IMR-90 (cell line): Measurements from ENCODE around the gene BSDC1. TPM values are rescaled to one million over a fixed set of nuclear protein-coding genes. Genes with fewer than 3 reads are reported as not detected.

ENCODE experiments used
- ATAC-seq: fragments of 200-7000 bp; cut with Tn5 transposase; 2 replicates; pipeline ENCODE4 v1.9.1; 2020; ENCODE audit warnings: low read depth, mild to moderate bottlenecking, moderate library complexity
- BruUV-seq: library from RNA; stranded (reverse); fragments of 400-500 nt; replicated peaks from 2 replicates; lab custom pipeline; 2021; lab: Mats Ljungman, UMichigan
- CTCF ChIA-PET: fragments of 300-600 bp; formaldehyde crosslinking; extraction: SDS; loops from one replicate; lab custom pipeline; 2021; ENCODE audit warnings: antibody characterized with exemption; lab: Yijun Ruan, JAX
- POLR2A ChIA-PET: fragments of 300-600 bp; sonication (Branson Sonifier 250); formaldehyde crosslinking; loops from one replicate; lab custom pipeline; 2022; ENCODE audit warnings: antibody characterized with exemption; ENCODE audit not compliant: unreplicated experiment; lab: Charles Lee
- DNase-seq: peaks from one replicate; pipeline ENCODE4 v3.0.0; 2013
- H2AFZ ChIP-seq: replicated peaks from 2 replicates; pipeline ENCODE3; 2013; ENCODE audit warnings: low read length, mild to moderate bottlenecking; ENCODE audit not compliant: poor library complexity
- H2AK5ac ChIP-seq: 2 replicates; pipeline ENCODE4 v1.6.1; 2013; ENCODE audit warnings: low read depth, low read length, inconsistent platforms
- H2AK9ac ChIP-seq: replicated peaks from 2 replicates; pipeline ENCODE3; 2013; ENCODE audit warnings: mild to moderate bottlenecking, low read depth, low read length, moderate library complexity; ENCODE audit not compliant: poor library complexity
- H2BK120ac ChIP-seq: 2 replicates; pipeline ENCODE4 v1.6.1; 2013; ENCODE audit warnings: low read depth, low read length, inconsistent platforms
- H2BK15ac ChIP-seq: 3 replicates; pipeline ENCODE4 v1.6.1; 2013; ENCODE audit warnings: low read depth, low read length, inconsistent platforms
- H2BK20ac ChIP-seq: 2 replicates; pipeline ENCODE4 v1.6.1; 2013; ENCODE audit warnings: low read depth, mild to moderate bottlenecking, inconsistent platforms, low read length, moderate library complexity
- H2BK5ac ChIP-seq: 2 replicates; pipeline ENCODE4 v1.6.1; 2013; ENCODE audit warnings: mild to moderate bottlenecking, low read depth, low read length, inconsistent platforms; ENCODE audit not compliant: poor library complexity, severe bottlenecking
- H3K14ac ChIP-seq: replicated peaks from 2 replicates; pipeline ENCODE4 v1.6.1; 2013; ENCODE audit warnings: low read depth, low read length, inconsistent platforms
- H3K18ac ChIP-seq: 2 replicates; pipeline ENCODE4 v1.6.1; 2013; ENCODE audit warnings: low read depth, low read length, control low read depth
- H3K23ac ChIP-seq: 2 replicates; pipeline ENCODE4 v1.6.1; 2013; ENCODE audit warnings: low read depth, low read length, inconsistent platforms
- H3K27ac ChIP-seq: 2 replicates; pipeline ENCODE4 v1.5.1; 2013; ENCODE audit warnings: mild to moderate bottlenecking, control low read depth, low read length; ENCODE audit not compliant: insufficient read depth
- H3K27me3 ChIP-seq: 2 replicates; pipeline ENCODE4 v1.6.1; 2013; ENCODE audit warnings: low read length; ENCODE audit not compliant: control insufficient read depth, insufficient read depth
- H3K36me3 ChIP-seq: 2 replicates; pipeline ENCODE4 v1.6.1; 2013; ENCODE audit warnings: low read length, mixed read lengths; ENCODE audit not compliant: control insufficient read depth, insufficient read depth
- H3K4ac ChIP-seq: 2 replicates; pipeline ENCODE4 v1.6.1; 2013; ENCODE audit warnings: low read depth, low read length, inconsistent platforms
- H3K4me1 ChIP-seq: 2 replicates; pipeline ENCODE4 v1.6.1; 2013; ENCODE audit warnings: low read length, mixed read lengths; ENCODE audit not compliant: control insufficient read depth, insufficient read depth
- H3K4me2 ChIP-seq: 2 replicates; pipeline ENCODE4 v1.6.1; 2013; ENCODE audit warnings: low read depth, mild to moderate bottlenecking, control low read depth, low read length, moderate library complexity
- H3K4me3 ChIP-seq: 2 replicates; pipeline ENCODE4 v1.5.1; 2013; ENCODE audit warnings: low read depth, mild to moderate bottlenecking, control low read depth, low read length, moderate library complexity; ENCODE audit not compliant: insufficient read depth
- H3K56ac ChIP-seq: 2 replicates; pipeline ENCODE4 v1.6.1; 2013; ENCODE audit warnings: low read length, inconsistent platforms; ENCODE audit not compliant: insufficient read depth; ENCODE audit errors: extremely low read depth
- H3K79me1 ChIP-seq, 2 experiments: 2 replicates each; pipeline ENCODE4 v1.6.1; 2013; ENCODE audit warnings: low read length in 2 of 2, inconsistent platforms in 1 of 2, low read depth in 1 of 2
- H3K9ac ChIP-seq: 2 replicates; pipeline ENCODE4 v1.6.1; 2013; ENCODE audit warnings: low read depth, low read length, control low read depth
- H3K9me1 ChIP-seq: 2 replicates; pipeline ENCODE4 v1.6.1; 2013; ENCODE audit warnings: low read length, inconsistent platforms; ENCODE audit not compliant: insufficient read depth
- H3K9me3 ChIP-seq: 2 replicates; pipeline ENCODE4 v1.6.1; 2013; ENCODE audit warnings: low read length; ENCODE audit not compliant: control insufficient read depth, insufficient read depth
- H4K20me1 ChIP-seq: 2 replicates; pipeline ENCODE4 v1.6.1; 2013; ENCODE audit warnings: low read length, inconsistent platforms; ENCODE audit not compliant: insufficient read depth
- H4K5ac ChIP-seq: 2 replicates; pipeline ENCODE4 v1.6.1; 2013; ENCODE audit warnings: mild to moderate bottlenecking, low read depth, low read length, control low read depth
- H4K8ac ChIP-seq, 2 experiments: 2 replicates each; pipeline ENCODE4 v1.6.1; 2013; ENCODE audit warnings: low read depth in 2 of 2, low read length in 2 of 2, control low read depth in 1 of 2, inconsistent platforms in 1 of 2
- H4K91ac ChIP-seq: 2 replicates; pipeline ENCODE4 v1.6.1; 2013; ENCODE audit warnings: low read depth, low read length, inconsistent platforms; ENCODE audit not compliant: insufficient read depth
- MAFK ChIP-seq: IDR thresholded peaks from 2 replicates; pipeline ENCODE4 v1.6.1; 2012; ENCODE audit warnings: low read depth, low read length, improper control_type of control experiment
- MAZ ChIP-seq: IDR thresholded peaks from 2 replicates; pipeline ENCODE4 v1.6.1; 2012; ENCODE audit warnings: low read depth, mild to moderate bottlenecking, low read length, improper control_type of control experiment, moderate library complexity, borderline replicate concordance
- MXI1 ChIP-seq: IDR thresholded peaks from 2 replicates; pipeline ENCODE4 v1.6.1; 2012; ENCODE audit warnings: low read depth, mild to moderate bottlenecking, low read length, moderate library complexity, borderline replicate concordance
- RAD21 ChIP-seq: IDR thresholded peaks from 2 replicates; pipeline ENCODE4 v1.6.1; 2012; ENCODE audit warnings: low read length, improper control_type of control experiment
- RCOR1 ChIP-seq: IDR thresholded peaks from 2 replicates; pipeline ENCODE4 v1.6.1; 2012; ENCODE audit warnings: mild to moderate bottlenecking, low read length, improper control_type of control experiment; ENCODE audit not compliant: insufficient replicate concordance
- SMC3 ChIP-seq: fragments of 150-350 bp; IDR thresholded peaks from 2 replicates; pipeline ENCODE4 v1.6.1; 2016; ENCODE audit warnings: low read depth, mild to moderate bottlenecking, antibody characterized with exemption, low read length, moderate library complexity
- WGBS, 2 experiments: methylation state at CpG; one replicate each; pipeline versions ENCODE4 v1.1.5 to v1.1.7; 2013; ENCODE audit warnings: missing lambda C conversion rate in 2 of 2; ENCODE audit not compliant: insufficient read length in 1 of 2; ENCODE audit errors: extremely low coverage in 2 of 2; 5-methylcytosine and 5-hydroxymethylcytosine counted together
- dilution Hi-C: fragments of 300-500 bp; cut with HindIII; formaldehyde crosslinking; loops from one replicate; pipeline ENCODE4 v1.14.3; 2018; ENCODE audit warnings: low sequenced_read_pairs; ENCODE audit not compliant: unreplicated experiment
- in situ Hi-C: fragments of 300-500 bp; cut with MboI; formaldehyde crosslinking; loops from 3 replicates; pipeline ENCODE4 v1.14.3; 2019; ENCODE audit warnings: low sequenced_read_pairs, inconsistent platforms, mixed read lengths
- intact Hi-C: fragments of 100-400 bp; cut with micrococcal nuclease; formaldehyde crosslinking; loops from 2 replicates; pipeline ENCODE4 v1.10.0; 2022
- polyA plus RNA-seq, 3 experiments: library from polyadenylated mRNA; depleted of rRNA; stranded (reverse); fragments of >200 nt; gene quantifications; 2 replicates each; pipeline ENCODE4 v1.2.3, GENCODE V29; 2012; ENCODE audit warnings: low replicate concordance in 1 of 3
- total RNA-seq: library from RNA; depleted of rRNA; stranded (reverse); fragments of >200 nt; gene quantifications from 2 replicates; pipeline ENCODE4 v1.2.3, GENCODE V29; 2012
- TF ChIP-seq, protein P1 (sequence below): conservative IDR thresholded peaks from 2 replicates; pipeline ENCODE4 v1.5.1; 2012; ENCODE audit warnings: mild to moderate bottlenecking, low read depth, low read length, improper control_type of control experiment
- TF ChIP-seq, protein P2 (sequence below): fragments of 150-350 bp; IDR thresholded peaks from 2 replicates; pipeline ENCODE4 v1.6.1; 2017; ENCODE audit warnings: mild to moderate bottlenecking, antibody characterized with exemption, low read length, low read depth

The BSDC1 gene
- total and polyA plus RNA-seq, 2 of the 4 experiments (the other 2 are of a cell fraction), result 56.8 to 60.4 TPM

DNA sequence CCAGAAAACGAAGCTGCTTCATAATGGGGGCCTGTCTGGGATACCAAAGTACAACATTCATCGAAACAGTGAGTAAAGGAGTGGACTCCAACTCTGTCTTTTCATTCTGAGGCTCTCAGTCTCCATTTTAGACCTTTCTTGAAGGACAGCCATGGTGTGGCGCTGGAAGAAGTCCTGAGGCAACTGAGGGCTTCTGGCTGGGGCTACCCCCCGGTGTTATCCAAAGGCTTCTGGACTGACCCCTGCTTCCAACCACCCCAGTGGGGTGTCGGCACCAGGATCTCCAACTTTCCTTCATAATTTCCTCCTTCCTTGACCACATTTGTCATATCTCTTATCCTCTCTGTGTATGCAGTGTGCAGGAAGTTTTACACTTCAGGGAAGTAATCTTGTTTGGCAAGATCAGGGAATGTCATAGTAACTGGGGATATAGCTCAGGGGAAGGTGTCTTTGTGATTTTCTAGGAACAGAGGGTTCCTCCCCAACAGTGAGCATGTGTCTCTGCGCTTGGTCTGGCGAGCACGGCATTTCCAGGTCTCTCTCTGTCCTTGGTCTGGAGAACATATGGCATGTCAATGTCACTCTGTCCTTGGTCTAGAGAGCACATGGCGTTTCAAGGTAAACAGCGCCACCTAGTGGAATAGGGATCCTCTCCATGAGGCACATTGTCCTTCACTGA, 19.4 kb upstream of the BSDC1 start:
- TF ChIP-seq SMC3 (peak; percentile 72), MAFK (no peak), MXI1 (peak; percentile 37; the same call in 1 of the 2 replicates), RCOR1 (no peak), MAZ (no peak), RAD21 (peak; percentile 87)
- TF ChIP-seq, protein P1, sequence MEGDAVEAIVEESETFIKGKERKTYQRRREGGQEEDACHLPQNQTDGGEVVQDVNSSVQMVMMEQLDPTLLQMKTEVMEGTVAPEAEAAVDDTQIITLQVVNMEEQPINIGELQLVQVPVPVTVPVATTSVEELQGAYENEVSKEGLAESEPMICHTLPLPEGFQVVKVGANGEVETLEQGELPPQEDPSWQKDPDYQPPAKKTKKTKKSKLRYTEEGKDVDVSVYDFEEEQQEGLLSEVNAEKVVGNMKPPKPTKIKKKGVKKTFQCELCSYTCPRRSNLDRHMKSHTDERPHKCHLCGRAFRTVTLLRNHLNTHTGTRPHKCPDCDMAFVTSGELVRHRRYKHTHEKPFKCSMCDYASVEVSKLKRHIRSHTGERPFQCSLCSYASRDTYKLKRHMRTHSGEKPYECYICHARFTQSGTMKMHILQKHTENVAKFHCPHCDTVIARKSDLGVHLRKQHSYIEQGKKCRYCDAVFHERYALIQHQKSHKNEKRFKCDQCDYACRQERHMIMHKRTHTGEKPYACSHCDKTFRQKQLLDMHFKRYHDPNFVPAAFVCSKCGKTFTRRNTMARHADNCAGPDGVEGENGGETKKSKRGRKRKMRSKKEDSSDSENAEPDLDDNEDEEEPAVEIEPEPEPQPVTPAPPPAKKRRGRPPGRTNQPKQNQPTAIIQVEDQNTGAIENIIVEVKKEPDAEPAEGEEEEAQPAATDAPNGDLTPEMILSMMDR, result peak; percentile 77
- TF ChIP-seq, protein P2, sequence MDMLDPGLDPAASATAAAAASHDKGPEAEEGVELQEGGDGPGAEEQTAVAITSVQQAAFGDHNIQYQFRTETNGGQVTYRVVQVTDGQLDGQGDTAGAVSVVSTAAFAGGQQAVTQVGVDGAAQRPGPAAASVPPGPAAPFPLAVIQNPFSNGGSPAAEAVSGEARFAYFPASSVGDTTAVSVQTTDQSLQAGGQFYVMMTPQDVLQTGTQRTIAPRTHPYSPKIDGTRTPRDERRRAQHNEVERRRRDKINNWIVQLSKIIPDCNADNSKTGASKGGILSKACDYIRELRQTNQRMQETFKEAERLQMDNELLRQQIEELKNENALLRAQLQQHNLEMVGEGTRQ, result no peak
- Histone ChIP-seq H4K8ac (no peak overlapping the region), H2BK120ac (no peak overlapping the region), H4K5ac (no peak overlapping the region), H3K27ac (no peak overlapping the region), H3K14ac (no peak overlapping the region), H3K9me3 (no peaks in the 10 kb centered on the region), H2BK5ac (no peak overlapping the region), H3K4me2 (no peak overlapping the region), H3K36me3 (no peaks in the 10 kb centered on the region), H2BK15ac (no peak overlapping the region), H3K9me1 (no peaks in the 10 kb centered on the region), H3K9ac (no peak overlapping the region), H3K56ac (no peak overlapping the region), H3K4ac (no peak overlapping the region), H3K4me3 (no peak overlapping the region), H2AK9ac (no peak overlapping the region), H2AK5ac (no peak overlapping the region), H3K23ac (no peak overlapping the region), H4K91ac (no peak overlapping the region), H3K27me3 (peaks cover 6% of the 10 kb centered on the region), H3K18ac (no peak overlapping the region), H3K4me1 (no peaks in the 10 kb centered on the region), H4K20me1 (no peaks in the 10 kb centered on the region), H3K79me1 (no peaks in the 10 kb centered on the region), H2BK20ac (no peak overlapping the region), H2AFZ (peak overlapping the region; percentile 9)
- WGBS, 2 experiments, result 15% methylated on average over 2 of the region's 10 CpGs; no CpG with 5 or more reads in 1 of the 2 experiments
- in situ Hi-C loops (no loop called here), dilution Hi-C loops (no loop called here), intact Hi-C loops (loop anchor here (1.0 kb wide), 2 partner anchors 12 to 198 kb away; no protein-coding TSS in a partner anchor)
- peak; percentile 68 for DNase-seq
- ChIA-PET POLR2A (no interaction called here), CTCF (interaction anchor here (0.7 to 1.1 kb wide), 2 partner anchors 9 to 15 kb away, joined by 3 to 4 read pairs; no protein-coding TSS in a partner anchor)
- no TSS peak for BruUV-seq
- peak; percentile 87 for ATAC-seq
